Bone marrow (tissue), 2 donors: ENCODE results near the gene ZNF576.
"Not testable (repeated sequence)": the region's sequence is repeated elsewhere in the genome, so short reads cannot be mapped to it uniquely, and the experiment has no call there.

ENCODE experiments used
- DNase-seq, 2 donors: peaks; one replicate each; lab custom pipeline; 2025; lab: John Stamatoyannopoulos, UW

Gene ZNF576, protein sequence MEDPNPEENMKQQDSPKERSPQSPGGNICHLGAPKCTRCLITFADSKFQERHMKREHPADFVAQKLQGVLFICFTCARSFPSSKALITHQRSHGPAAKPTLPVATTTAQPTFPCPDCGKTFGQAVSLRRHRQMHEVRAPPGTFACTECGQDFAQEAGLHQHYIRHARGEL

DNA sequence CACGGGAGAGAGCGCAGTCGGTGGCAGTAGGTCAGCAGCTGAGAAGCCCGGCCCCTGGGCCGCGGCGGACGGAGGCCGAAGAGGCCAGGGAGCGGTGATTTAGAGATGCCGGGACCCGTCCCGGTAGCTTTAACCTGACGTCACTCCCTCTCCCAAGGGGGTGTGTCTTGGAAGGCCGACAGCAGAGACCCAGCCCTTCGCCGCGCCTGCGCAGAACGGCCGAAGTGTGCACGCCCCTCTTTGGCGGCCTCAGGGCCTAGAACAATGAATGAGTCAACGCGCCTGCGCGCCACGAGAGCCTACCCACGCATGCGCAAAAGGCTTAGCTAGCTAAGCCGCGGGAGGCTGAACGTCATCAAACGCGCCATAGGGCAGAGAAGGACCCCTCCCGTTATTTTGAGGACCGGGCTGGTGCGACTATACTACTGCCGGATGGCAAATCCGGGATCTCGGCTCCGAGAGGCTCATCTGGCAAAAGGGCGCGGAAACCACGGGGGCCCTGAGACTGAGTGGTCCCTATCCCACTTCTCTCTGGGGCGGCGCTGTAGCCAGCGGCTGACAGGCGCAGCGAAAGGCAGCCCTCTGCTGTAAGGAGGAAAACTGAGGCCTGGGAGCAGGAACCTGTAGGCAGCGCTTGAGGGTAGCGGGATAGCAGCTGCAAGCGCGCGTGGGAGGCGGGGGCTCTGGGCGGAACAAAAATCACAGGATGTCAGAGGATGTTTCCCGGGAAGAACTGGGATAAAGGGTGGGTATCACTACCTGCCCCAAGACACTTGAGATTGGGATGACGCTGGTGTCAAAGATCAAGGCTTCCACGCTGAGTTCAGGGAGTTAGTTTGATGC, at the start of gene ZNF576, which contains the start of gene IRGQ:
Gene ZNF576 (plus strand): TSS at position 597 of the 843 bp plus-strand sequence. CDS start 514 bp downstream, outside the sequence.
Gene IRGQ (minus strand): TSS at position 136 of the 843 bp plus-strand sequence. CDS start 796 bp downstream, outside the sequence.
- DNase-seq, result peak; percentile 98

DNA sequence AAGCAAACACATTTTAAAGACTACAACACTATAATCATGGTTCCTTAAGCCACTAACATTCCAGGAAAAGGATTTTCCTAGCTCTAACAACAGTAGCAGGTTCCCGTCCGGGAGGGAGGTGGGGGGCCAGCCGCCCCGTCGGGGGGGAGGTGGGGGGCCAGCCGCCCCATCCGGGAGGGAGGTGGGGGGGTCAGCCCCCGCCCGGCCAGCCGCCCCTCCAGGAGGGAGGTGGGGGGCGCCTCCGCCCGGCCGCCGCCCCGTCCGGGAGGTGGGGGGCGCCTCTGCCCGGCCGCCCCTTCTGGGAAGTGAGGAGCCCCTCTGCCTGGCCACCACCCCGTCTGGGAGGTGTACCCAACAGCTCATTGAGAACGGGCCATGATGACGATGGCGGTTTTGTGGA, 48.5 kb upstream of the ZNF576 start:
- not testable (repeated sequence) for DNase-seq

DNA sequence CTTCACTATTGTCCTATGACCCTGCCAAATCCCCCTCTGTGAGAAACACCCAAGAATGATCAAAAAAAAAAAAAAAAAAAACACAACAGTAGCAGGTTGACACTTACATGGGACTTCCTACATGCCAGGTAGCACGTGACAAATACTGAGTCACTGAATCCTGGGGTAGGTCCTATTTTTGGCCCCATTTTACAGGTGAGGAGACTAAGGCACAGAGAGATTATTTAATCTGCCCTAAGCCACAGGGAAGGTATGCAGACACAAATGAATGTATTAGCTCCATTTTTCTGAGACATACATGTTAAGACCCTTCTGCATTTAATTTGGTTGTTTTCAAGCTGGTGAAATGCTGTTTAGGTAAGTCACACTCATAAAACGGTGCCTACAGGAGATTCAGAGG, 47.7 kb upstream of the ZNF576 start:
- no peak for DNase-seq

DNA sequence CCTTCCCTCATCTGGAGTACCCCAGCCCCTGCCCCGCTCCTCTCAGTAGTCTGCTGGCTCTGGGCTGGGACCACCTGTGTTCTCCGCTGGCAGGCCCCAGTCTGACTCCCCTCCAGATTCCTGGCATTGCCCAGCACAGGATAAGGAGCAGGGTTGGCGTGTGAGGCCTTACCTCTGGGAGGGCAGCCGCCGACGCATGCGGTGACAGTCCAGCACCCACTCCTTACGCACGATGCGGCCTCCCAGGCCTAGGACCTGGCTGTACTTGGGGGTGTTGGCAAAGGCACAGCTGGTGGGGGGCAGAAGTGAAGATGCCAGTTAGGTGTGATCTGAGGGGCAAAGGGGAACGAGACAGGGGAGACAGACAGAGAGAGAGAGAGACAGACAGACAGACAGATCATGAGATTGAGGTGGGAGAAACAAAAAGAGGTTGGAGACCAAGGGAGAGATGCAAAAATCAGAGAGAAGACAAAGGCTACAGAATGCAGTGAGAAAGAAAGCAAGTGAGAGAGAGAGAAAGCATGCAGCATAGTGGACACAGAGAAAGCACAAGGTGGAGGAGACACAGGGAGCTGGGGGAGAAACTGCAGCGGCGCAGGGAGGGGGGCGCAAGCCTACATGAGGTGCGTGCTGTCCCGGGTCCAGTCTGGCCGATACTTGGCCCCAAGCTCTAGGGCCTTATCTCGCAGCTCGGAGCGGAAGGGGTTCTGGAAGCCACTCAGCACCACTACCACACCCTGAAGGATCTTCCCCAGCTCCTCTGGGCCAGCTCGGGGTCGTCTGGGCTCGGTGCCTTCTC, 44.8 kb upstream of the ZNF576 start:
- DNase-seq, result no peak

DNA sequence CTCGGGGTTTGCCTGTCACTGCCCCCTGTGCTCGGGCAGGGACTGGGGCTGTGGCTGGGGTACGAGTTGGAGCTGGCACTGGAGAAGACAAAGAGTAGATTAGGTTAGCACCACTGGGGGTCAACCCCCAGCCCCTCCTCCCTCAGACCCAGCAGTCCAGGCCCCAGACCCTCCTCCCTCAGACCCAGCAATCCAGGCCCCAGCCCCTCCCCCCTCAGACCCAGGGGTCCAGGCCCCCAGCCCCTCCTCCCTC, 44.3 kb upstream of the ZNF576 start:
- DNase-seq, result no peak

DNA sequence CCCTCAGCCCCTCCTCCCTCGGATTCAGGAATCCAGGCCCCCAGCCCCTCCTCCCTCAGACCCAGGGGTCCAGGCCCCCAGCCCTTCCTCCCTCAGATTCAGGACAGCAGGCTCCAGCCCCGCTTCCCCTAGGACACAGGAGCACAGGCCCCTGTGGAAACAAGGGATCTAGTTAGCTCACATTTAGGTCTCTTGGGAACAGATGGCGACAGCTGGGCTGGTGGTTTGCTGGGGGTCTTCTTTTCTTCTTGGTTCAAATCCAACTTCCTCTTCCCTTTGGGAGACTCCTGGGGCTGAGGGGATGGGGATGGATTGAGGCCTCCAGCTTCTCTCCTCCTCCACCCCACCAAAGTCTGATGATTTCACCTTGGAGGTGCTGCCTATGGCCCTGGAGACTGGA, 43.8 kb upstream of the ZNF576 start:
- no peak for DNase-seq

DNA sequence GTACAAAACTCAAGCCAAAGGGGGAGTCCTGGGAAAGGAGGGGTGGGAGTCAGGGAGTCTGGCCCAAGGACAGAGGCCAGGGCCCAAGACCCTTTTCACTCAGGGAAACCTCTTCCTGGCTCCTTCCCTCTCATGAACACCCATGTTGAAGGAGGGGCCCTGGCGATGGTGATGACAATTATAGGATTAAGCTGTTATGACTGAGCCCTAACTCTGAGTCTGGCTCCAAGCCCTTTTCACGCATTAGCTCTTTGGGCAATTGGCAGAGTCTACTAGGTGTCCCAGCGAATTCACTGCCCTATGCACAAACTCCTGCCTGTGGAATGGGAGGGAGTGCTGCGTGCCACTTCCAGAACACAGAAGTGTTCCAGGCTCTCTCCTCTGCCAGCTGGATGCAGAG, 42.7 kb upstream of the ZNF576 start:
- no peak for DNase-seq

DNA sequence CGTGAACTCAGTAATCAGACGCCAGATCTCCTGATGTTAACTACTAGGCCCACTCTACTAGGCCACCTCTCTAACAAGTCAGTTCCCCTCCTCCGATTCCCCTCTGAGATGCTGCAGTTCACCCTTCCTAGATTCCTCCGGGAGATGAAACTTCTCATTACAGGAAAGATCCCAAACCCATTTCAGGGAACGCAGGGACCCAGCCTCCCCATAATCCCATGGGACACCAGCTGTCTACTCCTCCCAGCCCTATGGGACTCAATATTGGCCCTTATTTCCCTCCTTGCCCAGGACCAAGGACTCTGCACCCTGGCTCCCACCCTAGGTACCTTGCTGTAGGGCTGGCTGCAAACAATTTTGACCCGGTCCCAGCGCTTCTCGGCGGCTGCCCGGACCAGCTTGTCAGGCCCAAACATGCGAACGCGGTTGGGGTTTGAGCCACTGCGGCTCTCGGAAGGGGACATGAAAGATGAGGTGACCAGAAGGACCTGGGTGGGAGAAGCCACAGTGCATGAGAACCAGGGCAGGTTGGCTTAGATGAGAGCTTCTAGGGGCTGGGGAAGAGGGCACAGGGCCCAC, 42.0 kb upstream of the ZNF576 start:
- no peak for DNase-seq

DNA sequence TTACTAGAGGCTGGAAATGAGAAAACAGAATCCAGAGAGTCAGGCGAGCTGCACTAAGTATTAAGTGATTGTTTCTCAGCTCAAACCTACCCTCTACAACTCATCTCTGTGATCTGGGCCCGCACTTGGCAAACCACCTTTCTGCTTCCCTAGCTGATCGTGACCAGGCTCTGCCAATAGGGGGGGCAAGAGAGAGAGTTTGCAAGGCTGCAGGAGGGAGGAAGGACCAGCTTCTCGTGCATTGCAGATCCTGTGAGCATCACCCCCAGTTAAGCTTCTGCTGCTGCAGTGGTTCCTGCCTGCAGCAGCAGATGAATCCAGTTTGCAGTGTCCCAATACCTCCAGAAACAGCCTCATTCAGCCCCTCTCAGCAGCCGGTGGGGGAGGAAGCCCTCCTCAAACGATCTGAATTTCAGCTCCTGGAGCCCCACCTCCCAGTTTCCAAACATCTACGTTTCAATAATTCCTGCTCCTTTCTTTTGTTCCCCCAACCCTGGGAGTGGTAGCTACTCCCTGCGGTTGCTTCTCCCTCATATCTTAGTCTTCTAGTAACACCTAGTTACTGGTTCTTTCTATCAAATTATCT, 41.1 kb upstream of the ZNF576 start:
- DNase-seq, result peak; percentile 35 to 81

DNA sequence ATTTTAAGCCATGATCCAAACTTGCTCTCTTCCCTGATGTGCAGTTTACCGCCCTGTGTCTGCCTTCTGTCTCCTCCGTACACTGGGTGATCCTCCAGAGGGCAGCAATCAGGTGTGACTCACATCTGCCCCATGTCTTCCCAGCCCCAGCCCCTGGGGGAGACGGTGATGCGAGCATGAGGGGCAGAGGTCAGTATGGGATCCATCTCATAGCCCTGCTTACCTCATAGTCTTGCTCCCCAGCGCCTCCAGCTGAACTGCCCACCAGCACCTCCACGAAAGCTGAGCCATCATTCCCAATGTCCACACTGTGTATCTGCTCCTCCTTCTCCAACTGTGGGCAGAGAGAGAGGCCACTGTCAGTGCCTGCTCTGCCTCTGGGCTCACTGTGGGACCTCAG, 35.7 kb upstream of the ZNF576 start:
- peak in 1 of 2 donors; percentile 24 for DNase-seq

DNA sequence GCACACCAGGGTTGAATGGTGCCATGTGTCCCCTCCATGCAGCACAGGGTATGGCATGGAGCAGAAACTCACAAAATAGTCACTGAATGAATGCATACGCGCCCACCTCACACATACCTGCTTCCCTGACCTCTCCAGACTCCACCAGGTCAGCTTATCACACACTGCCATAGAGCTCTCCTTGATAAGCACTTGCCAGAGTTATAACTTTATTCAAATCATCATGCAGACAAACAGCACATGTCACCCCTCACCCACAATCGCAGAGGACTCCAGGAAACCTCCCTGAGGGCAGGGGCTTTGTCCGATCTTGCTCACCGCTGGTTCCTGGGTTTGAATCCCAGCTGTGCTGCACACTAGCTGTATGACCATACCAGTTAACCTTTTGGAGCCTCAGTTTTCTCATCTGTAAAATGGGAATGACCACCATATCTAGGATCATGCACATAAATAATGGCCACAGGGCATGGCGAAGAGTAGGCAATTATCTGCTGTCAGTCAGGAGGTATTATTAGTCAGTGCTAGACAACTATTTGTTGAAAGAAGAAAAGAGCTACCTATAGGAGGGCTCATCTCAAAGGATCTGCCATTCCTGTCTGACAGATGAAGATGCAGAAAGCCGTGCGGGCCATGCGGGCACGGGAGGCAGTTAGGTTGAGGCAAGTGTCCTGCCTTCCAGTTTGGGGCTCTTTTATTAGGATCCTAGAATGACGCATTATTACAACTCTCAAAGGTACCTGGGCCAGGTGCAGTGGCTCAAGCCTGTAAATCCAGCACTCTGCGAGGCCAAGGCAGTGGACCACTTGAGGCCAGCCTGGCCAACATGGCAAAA, 35.0 kb upstream of the ZNF576 start:
- no peak for DNase-seq

DNA sequence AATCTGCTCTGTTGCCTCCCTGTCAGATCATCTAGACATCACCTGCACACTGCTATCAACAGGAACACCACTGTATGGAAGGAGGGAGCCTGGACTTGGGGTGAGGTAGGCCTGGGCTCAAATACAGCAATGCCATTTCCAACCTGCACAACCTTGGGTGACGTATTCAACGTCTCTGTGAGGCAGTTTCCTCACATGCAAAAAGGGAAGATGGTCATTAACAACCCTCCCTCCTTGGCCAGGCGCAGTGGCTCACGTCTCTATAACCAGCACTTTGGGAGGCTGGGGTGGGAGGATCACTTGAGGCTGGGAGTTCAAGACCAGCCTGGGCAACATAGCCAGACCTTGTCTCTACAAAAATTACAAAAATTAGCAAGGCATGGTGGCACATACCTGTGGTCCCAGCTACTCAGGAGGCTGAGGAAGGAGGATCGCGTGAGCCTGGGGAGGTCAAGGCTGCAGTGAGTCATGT, 34.1 kb upstream of the ZNF576 start:
- DNase-seq, result peak in 1 of 2 donors; percentile 68

DNA sequence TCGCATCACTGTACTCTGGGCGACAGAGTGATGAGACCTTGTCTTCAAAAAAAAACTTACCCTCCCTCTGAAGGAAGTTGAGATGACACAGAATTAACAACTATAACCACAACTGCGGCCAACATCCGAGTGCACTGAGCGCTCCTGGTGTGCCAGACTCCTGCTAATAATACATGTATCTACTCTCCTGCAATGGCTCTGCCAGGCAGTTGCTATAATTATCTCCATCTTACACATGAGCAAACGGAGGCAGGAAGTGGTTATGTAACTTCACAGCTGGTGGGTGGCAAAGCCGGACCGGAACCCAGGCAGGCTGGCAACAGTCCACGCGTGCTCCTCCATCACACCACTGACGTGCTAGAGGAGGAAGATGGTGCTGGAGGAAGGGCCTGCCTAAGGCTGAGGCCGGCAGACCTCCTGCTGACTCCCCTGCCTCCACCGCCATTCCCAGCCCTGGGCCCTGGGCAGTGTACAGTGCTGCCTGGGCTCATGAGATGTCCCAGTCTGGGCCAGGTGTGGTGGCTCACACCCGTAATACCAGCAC, 33.6 kb upstream of the ZNF576 start:
- DNase-seq, result peak; percentile 70 to 99

DNA sequence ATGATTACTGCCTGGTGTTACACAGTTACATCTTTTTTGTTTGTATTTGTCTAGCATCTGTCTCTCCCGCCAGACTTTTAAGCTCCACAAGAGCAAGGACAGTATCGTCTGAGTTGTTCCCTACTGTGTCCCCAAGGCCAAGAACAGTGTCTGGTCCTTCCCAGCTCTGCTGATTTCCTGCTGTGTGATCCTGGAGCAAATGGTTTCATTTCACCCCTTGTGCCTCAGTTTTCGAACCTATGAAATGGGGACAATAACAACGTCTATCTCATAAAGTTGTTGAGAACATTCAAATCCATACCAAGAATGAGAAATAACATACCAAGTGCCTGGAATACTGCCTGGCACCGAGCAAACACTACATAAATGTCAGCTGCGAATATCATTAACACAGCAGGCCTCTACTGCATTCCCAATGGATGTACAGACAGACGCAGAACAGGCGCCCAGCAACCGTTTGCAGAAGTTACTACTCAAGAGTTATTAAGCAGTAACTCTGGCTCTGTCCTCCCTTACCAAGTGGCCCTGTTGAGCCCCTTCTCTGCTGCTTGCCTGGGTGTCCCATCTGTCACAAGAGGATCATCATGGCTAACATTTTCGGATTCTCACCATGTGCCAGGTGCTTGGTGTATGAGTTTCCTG, 32.5 kb upstream of the ZNF576 start:
- DNase-seq, result no peak

DNA sequence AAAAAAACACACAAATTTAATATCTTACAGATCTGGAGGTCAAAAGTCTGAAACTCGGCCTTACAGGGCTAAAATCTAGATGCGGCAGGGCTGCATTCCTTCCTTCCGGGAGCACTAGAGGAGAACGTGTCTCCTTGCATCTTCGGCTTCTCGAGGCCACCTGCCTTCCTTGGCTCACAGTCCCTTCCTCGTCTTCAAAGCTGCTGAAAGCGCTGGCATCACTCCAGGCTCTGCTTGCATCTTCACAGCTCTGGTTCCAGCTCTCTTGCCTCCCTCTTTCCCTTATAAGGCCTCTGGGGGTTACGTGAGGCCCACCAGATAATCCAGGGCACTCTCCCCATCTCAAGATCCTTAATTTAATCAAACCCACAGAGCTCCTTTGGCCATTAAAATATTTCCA, 31.6 kb upstream of the ZNF576 start:
- no peak for DNase-seq

DNA sequence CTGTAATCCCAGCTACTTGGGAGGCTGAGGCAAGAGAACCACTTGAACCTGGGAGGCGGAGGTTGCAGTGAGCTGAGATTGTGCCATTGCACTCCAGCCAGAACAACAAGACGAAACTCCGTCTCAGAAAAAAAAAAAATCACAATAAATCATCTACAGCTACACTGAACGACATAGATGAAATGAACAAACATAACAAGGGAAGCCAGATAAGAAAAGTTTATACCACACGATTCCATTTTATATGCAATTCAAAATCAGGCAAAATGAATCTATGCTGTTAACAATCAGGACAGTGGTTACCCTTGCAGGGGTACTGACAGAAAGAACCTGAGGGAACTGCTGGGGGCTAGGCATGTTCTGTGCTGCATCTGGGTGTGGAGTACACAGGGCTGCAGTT, 26.7 kb upstream of the ZNF576 start:
- DNase-seq, result no peak

DNA sequence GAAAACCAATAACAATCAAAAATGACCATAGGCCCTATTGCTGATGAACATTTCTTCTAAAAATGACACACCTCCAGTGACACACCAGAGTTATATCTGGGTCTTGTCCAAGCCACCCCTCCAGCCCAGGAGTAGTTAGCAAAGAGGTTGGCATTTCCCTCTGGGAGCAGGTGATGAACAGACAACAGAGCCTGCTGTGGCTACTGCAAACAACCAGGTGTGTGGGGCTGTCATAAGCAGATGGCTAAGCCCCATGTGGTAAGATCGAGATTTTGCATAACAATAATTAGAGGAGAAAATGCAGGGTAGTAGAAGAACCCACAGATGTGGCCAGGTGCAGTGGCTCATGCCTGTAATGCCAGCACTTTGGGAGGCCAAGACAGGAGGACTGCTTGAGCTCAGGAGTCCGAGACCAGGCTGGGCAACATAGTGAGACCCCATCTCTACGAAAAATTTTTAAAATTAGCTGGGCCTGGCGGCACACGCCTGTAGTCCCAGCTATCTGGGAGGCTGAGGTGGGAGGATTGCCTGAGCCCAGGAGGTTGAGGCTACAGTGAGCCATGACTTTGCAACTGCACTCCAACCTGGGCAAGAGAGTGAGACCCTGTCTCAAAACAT, 26.1 kb upstream of the ZNF576 start:
- no peak for DNase-seq

DNA sequence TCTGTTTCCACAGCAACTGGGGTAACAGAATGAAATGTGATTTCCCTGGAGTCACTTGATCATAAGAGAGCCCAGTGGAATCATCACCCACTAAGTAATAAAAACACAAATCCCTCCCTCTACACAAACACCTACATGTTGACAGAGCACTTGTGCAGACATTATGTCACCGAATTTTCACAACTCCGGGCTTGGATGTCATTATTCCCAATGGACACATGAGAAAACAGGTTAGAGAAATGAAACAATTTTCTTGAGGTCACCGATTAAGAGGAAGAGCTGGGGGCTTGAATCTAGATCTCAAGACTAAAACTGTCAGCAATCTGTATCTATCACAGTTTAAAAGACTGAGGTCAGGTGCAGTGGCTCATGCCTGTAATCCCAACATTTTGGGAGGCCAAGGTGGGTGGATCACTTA, 24.2 kb upstream of the ZNF576 start:
- no peak for DNase-seq

DNA sequence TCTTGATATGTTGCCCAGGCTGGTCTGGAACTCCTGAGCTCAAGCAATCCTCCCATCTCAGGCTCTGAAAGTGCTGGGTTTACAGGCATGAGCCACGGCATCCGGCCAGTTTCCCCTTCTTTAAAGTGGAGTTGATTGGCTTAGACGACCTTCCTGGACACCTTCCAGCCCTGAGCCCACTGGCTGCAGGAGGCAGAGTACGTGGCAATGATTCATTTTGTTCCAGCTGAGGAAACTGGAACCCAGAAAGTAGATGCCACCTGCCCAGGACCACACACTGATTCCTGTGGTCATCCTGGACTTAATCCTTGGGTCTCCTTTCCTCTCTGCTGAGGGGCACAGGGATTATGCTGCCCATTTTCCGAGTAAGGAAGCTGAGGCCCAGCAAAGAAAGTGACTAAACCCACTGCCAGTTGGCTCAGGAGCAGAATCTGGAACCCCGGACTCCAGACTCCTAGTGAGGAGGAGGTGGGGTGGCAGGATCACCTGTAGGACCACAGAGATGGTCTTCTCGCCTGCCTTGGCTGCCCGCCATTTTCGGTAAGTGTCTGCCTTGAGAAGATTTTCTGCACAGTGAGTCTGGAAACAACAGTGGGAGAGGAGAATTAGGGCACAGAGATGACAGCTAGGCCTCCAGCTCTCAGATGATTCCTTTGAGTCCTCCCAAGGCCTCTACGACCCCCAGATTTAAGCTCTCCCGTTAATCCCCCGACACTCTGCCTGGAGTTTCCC, 21.8 kb upstream of the ZNF576 start:
- DNase-seq, result no peak
